NCI-H1694 treated with DMSO at 0.1 percent for 48 hours (cell line): ENCODE data around the gene RALGPS1.

Experiments
- DNase-seq: peaks from one replicate; lab custom pipeline; 2025; lab: John Stamatoyannopoulos, UW

The RALGPS1 gene

DNA sequence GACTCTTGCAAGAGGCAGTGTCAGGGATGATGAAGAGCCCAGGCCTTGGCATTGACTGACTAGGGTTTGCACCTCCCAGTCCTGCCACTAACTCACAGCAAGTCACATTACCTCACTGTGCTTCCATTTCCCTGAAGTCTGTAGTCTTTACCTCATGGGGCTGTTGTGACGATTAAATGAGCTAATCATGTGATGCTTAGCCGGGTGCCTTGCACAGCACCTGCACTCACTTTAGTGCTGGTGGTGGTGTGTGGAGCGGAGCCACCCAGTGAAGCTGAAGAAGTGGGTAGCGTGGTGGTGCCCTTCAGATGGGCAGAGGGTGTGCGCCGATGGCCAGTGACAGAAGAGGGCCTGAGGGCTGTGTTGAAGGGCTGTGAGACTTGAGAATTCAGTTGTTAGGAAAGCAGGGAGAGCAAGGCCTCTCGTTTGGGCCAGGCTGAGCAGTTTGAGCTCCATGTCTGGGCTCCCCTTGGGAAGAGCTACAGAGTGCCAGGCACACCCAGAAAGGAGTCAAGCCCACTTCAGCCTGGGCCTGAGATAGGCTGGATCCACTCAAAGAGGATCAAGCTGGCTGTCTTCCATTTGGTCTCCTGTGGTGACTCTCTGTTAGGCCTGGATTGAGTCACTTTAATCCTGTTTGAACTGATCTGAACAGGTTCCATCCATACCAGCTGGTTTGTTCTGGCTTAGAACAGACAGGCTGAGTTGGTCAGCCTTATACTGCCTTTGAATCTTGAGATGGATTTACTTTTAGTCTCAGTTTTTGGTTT is 42.5 kb downstream of the RALGPS1 start:
- DNase-seq, result no peak

DNA sequence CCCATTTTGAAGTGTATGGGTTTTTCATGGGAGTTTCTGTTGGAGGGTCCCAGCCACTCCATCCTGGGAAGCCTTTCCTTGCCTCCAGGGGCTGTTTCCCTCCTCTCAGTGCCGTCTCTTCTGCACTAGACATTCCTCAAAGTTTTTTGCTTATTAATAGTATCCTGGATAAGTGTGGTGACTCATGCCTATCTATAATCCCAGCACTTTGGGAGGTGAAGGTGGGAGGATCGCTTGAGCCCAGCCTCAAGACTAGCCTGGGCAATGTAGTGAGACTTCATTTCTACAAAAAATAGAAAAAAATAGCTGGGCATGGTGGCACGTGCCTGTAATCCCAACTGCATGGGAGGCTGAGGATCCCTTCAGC is 43.1 kb downstream of the RALGPS1 start:
- no peak for DNase-seq

DNA sequence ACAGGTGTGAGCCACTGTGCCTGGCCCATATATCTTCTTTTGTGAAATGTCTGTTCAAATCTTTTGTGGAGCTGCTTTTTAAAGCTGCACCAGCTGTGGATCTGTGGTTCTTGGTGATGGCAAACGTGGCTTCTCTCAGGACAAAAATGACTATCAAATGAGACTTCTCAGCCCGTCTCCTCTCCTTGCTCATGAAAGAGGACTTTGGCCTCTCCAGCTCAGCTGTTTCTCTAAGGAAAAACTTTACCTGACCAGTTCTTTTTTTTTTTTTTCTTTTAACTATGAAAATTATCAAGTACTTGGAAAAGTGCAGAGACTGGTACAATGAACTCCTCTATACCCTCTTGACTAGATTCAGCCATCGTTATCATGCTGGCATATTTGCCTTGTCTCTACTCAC is 44.8 kb downstream of the RALGPS1 start:
- DNase-seq, result no peak

DNA sequence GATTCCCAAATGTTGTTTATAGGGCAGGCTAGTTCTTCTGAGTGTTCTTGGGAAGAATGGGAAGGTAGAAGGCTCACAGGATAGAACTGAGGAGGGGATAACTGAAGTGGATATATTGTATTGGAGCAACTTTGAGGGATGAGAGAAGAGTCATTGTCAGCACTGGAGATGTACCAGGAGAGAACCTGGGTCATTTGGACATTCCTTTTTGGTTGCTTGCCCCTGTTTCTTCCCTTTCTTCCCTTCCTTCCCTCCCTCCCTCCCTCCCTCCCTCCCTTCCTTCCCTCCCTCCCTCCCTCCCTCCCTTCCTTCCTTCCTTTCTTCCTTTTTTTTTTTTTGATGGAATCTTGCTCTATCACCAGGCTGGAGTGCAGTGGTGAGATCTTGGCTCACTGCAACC is 45.3 kb downstream of the RALGPS1 start:
- no peak for DNase-seq

DNA sequence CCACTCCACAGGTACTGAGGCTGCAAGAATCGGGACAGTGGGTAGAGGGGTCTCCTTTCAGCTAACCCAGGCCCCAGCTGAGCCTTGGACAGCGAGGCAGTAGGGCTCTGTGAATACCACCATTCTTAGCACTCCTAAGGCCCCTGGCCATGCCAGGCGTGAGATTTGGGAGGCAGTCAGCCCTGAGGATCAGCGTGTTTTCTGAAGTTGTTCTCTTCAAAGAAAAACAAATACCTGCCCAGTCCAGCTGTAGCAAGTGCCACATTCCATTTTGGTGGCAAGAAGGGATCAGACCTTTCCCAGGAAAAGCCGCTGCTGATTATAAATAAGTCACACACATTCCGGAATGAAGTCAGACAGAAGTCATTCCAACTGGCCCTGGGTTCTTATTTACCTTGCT is 47.8 kb downstream of the RALGPS1 start:
- no peak for DNase-seq

DNA sequence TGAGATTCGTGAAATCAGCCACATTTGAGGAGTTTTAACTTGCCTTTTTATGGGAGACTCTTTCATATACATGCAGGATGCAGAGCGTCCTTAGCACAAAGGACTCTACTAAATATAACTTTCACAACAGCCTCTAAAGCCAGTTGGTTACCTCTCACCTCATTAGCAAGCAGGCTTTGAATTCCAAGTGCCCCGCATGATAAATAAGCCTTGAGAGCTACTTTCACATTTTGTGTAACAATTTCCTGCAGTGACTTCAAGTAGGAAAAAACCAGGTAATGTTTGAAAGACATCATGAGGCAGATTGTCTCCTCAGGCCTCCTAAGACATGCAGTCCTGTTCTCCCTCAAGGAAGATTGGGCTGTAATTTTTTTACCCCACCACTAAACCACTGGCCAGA is 50.5 kb downstream of the RALGPS1 start:
- DNase-seq, result no peak

DNA sequence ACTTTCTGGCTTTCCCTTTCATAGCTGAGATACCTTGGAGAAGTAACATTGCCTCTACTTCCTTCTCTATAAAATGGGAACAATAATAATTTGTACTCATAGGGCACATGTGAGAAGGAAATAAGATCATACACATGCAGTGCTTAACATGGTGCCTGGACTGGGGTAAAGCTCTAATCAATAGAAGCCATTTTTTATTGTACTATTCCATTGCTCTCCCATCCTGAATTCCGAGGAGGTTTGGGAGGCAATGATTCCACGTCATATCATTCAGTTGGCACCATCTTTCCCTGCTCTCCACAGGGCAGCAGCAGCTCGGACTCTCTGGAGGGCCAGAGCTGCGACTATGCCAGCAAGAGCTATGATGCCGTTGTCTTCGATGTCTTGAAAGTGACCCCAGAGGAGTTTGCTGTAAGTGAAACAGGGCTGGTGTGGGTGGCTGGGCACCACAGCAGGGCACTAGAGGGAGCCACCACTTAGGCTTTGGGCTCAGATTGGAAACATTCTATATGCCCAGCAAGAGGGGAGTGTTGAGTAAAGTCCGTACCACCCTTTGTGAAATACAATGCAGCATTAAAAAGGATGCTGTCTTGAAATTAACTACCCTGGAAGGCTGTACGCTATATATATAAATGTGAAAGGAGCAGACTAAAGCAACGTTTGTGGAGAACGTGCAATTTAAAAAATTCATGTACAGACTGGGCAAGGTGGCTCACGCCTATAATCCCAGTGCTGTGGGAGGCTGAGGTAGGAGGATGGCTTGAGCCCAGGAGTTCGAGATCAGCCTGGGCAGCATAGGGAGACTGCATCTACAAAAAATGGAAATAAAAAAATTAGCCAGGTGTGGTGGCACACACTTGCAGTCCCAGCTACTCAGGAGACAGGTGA is 51.2 kb downstream of the RALGPS1 start:
- DNase-seq, result peak; percentile 51

DNA sequence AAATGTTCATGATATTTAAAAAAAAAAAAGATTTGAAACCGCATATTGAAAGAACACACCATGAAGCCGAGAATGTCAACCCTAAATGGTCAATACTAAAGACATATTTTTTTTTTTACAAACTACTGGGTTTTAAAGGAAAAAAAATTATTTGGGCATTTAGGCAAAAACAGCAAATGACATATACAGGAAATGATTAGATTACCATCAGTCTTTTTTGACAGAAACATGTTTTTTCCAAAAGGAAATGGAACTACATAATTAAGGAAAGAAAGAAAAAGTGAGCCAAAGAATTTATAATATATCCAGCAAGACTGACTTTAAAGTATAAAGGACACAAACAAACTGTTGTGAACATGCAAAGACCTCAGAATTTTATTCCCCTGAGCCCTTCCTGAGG is 56.7 kb downstream of the RALGPS1 start:
- DNase-seq, result no peak

DNA sequence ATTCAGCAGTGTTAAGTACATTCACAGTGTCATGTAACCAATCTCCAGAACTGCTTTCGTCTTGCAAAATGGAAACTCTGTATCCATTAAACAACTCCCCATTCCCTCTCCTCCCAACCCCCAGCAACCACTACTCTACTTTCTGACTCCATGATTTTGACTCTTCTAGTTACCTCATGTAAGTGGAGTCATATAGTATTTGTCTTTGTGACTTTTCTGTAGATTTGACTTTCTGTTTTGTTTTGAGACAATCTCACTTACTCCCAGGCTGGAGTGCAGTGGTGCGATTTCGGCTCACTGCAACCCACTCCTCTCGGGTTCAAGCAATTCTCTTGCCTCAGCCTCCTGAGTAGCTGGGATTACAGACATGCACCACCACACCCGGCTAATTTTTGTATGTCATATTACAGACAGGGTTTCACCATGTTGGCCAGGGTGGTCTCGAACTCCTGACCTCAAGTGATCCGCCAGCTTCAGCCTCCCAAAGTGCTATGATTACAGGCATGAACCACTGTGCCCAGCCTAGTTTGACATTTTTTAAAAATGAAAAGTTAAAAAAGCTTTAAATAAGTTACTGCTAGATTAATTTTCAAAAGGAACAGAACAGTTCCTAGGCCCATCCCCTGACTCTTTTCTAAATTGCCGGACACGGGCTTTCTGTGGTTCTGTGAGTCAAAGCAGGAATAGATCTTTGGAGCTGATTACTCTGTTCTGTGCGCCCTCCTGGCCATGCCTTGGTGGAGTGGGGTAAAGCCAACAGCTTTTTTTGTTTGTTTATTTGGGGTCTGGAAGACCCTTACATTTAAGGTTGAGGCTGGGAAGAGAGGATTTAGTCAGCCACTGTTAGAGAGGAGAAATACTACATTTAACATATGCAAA is 59.3 kb downstream of the RALGPS1 start:
- DNase-seq, result no peak

DNA sequence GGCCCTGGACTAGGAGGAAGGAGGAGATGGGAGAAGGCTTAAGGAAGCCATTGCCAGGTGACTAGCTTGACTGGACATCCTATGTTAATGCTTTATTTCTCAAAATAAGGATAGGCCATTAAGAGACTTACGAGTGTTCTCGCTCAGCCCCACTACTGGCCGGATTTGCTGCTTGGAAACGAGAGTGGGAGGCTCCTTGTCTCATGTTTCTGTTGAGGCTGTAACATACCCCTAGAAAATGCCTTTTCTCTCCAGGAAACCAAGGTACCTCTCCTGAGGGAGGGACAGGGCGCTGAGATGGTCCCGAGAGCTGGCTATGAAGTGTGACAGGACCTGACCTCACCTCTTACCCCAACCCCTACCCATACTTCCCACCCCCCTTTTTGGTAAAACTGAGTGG is 60.0 kb downstream of the RALGPS1 start:
- no peak for DNase-seq

DNA sequence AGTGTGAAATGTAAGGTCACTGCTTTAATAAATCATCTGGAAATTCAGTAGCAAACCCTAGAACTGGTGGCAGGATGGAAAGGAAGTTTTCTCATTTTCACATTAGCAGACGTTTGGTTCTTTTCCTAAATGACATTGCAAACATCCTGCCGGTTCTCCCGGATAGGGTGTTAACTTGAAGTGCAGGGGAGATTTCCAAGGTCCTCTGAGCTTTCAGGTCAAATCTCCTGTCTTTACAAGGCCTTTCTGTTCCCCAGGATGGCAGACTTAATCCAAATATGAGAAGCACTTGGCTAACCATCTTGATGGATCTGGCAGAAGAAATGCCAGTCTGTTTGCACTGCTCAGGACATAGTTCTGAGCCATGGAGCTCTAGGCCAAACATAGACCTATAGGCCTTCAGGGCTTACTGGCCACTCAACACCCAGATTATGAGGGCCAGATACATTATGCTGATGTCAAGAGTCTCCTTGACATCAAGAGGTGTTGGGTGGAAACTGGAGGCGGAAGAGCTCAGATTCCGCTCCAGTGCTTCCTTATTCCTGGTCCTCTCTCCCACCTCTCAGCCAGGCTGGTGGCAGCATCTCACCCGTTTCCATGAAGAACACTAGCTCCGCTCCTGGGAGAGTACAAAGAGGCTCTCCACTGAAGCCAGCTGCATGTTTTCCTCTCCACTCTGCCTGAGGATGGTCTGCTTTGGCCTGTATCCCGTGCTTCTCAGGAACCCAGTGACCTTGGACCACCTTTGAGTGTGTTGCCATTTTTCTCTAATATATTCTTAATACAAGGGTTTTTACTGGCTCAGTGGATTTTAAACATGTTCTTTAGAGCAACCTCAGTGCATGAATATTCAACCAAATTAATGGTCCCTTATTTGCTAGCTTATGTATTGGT is 61.0 kb downstream of the RALGPS1 start:
- DNase-seq, result no peak

DNA sequence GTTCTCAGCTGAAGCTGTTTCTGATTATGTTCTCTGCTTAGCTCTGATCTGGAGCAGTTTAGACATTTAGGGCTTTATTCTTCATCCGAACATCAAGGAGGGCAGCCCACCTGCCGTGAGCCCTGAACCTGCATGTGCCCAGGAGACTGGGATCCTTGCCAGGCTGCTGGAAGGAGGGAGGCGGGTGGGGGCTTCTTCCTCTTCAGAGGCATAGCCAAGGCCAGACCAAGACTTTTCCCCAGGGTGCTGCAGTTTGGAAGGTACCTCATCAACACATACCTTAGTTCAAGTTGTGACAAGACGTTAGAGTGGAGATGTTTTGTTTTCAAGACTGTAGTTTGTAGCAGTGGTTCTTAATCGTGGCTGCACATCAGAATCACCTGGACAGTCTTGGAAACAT is 64.9 kb downstream of the RALGPS1 start:
- no peak for DNase-seq

DNA sequence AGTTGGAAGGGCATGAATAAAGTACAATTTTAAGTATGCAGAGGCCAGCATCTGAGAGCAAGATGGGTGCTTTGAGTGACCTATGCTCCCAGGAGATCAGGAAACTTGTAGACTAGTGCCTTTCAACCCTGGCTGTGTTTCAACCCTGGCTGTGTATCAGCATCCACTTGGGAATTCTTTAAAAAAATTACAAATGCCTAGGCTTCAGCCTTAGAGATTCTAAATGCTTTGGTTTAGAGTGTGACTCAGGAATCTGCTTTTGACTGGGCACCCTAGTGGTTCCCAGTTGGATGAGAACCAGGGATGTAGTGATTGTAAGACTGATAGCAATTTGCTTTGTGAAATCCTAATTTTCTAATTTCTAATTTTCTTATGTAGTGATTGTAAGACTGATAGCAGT is 65.6 kb downstream of the RALGPS1 start:
- DNase-seq, result no peak

DNA sequence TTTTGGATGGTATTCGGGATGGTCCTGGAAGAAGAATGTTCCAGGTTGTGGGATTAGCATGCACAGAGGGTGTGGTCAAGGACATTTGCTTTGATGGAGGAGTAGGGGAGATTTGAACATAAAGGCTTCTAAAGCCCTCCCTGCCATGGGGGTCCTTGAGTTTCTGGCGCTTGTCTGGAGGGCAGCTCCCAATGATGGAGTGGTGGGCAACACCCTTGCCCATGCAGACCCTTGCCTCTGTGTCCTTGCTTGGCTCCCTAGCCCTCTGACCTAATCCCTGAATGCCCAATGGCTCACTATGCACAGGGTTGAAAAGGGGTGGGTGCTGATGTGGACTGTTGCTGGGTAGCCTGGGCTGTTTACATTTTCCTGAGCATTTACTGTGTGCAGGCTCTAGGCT is 66.6 kb downstream of the RALGPS1 start:
- no peak for DNase-seq

DNA sequence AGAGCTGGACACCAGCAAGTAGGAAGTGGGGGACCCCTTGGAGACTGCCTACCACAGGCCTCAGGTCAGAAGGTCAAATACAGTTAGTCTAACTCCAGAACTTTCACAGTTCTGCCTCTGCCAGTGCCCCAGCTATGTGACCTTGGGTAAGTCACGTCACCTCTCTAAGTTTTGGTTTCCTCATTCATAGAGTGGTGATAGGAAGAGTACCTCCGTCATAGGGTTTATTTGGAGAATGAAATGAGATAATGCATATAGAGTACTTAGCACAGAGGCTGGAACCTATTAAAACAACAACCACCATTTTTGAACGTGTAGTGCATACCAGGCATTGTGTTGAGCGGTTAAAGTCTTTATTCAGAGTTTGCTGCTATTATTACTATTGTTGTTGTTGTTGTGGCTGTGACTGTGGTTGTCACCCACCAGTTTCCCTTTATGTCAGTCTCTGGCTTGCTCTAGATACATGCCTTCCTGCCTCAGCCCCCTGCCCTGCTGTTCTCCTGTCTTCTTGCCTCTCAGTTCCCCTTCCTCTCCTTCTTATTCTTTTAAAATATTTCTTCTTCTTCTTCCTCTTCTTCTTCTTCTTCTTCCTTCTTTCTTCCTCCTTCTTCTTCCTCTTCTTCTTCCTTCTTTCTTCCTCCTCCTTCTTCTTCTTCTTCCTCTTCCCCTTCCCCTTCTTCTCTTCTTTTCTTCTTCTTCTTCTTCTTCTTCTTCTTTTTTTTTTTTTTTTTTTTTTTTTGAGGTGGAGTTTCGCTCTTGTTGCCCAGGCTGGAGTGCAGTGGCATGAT is 67.8 kb downstream of the RALGPS1 start:
- DNase-seq, result no peak

DNA sequence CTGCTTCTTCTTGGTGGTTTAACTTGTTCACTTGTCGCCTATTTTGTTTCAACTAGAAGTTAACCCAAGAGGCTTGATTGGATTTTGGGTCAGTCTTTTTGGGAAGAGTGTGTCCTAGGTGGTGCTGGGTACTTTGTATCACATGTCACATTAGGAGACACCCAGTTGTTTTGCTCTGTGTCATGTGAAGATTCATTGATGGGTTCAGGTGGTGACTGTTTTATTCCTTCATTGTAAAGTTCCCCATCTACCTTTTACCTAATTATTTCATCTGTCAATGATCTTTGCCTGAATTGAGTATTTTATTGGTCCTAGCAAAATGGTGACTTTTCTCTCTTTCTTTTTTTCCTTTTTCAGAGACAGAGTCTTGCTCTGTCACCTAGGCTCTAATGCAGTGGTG is 69.2 kb downstream of the RALGPS1 start:
- DNase-seq, result no peak

DNA sequence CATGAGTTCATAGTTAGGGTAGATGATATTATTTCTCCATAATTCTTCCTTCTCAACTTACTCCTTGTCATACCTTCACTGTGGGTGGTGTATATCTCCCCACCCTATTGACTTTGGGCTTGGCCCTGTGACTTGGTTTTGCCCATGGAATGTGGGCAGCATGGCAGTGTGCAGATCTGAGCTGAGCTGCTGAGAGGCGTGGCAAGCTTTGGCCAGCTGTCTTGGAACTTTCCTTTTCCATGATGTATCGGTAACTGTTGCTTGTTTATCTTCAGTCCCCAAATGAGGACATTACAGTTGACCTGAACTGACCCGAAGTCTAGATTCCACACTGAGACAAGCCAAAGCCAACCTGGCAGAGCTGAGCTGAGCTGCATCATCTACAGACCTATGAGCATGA is 70.4 kb downstream of the RALGPS1 start:
- DNase-seq, result no peak

DNA sequence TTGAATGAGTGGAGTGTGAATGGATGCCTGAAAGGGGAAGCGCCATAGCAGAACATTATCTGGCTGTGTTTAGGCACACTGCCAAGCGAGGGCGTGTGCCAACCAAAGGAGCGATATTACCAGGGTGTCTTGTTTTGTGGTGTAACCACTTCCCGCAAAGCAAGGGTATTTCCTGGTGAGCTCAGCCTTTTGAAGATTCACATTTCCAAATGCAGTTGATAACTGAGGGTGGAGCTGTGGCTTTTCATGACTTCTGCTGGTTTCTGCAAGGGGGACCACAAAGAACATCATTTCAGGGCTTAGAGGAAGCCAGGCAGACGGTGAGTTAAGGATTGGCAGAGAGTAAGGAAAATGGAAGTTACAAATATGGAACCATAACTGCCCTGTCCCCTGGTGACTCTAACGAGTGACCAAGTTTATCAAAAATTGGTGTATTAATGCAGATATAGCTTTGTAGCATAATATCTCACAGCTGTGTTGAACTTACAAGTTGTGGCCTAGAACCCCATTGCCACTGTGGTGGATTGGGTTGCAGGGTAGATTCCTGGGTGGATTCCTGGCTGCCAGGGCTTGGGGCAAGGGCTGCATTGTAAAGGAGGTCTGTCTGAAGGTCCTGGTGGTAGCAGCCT is 71.4 kb downstream of the RALGPS1 start:
- DNase-seq, result peak; percentile 7

DNA sequence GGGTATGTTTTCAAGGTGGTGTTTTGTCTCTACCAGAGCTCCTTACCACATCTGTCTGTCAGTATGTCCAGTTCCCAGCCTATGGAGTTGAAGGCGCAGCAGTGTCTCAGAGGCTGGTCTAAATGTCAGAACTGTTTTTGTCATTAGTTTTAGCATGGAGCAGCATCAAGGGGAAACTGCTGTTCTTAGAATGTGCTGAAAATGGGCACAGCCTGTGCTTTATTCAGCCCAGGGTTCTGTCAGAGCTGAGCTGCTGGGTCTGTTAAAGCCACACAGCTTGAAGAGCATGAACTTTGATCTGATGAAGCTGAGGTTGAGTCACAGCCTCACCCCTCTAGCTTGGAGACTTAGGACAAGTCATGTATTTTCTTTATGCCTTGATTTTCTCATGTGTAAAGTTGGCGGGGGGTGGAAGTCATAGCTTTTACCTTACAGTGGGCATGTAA is 71.9 kb downstream of the RALGPS1 start:
- no peak for DNase-seq

DNA sequence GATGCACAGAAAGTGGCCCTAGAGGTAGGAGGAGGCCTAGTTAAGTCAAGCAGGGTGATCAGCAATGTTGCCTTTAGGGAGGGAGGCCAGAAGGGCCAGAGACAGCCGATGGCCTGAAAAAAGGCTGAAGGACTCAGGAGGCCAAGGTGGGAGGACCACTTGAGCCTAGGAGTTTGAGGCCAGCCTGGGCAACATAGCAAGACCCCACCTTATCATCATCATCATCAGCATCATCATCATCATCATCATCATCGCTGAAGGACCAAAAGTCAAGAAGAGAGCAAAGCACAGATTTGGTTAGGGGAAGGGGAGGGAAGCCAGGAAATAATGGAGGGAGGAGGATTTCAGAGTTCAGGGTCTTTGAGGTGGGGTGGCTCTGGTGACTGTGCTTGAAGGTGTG is 74.3 kb downstream of the RALGPS1 start:
- DNase-seq, result no peak
